GM12872 (cell line): Measurements from ENCODE around the gene MVK.

Experiments used
- TF ChIP-seq, protein P1 (sequence below): IDR thresholded peaks from 3 replicates; pipeline ENCODE4 v1.5.1; 2011; ENCODE audit warnings: low read depth, mild to moderate bottlenecking, low read length, moderate library complexity; ENCODE audit not compliant: insufficient read depth

MVK gene

DNA sequence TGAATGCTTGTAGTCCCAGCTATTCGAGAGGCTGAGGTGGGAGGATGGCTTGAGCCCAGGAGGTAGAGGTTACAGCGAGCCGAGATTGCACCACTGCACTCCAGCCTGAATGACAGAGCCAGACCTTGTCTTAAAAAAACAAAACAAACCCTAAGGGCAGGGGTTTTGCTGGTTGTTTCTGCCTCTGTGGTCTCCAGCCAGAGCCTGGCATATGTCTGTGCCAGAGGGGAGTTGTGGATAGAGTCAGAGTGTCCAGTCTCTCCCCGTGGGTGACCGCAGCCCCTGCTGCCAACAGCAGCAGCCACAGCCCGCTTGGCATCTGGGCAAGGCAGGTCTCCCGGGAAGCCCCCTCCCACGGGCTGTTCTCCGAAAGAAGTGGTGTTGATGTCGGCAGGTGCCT is 37.6 kb downstream of the MVK start:
- TF ChIP-seq, protein P1, sequence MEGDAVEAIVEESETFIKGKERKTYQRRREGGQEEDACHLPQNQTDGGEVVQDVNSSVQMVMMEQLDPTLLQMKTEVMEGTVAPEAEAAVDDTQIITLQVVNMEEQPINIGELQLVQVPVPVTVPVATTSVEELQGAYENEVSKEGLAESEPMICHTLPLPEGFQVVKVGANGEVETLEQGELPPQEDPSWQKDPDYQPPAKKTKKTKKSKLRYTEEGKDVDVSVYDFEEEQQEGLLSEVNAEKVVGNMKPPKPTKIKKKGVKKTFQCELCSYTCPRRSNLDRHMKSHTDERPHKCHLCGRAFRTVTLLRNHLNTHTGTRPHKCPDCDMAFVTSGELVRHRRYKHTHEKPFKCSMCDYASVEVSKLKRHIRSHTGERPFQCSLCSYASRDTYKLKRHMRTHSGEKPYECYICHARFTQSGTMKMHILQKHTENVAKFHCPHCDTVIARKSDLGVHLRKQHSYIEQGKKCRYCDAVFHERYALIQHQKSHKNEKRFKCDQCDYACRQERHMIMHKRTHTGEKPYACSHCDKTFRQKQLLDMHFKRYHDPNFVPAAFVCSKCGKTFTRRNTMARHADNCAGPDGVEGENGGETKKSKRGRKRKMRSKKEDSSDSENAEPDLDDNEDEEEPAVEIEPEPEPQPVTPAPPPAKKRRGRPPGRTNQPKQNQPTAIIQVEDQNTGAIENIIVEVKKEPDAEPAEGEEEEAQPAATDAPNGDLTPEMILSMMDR = no peak

DNA sequence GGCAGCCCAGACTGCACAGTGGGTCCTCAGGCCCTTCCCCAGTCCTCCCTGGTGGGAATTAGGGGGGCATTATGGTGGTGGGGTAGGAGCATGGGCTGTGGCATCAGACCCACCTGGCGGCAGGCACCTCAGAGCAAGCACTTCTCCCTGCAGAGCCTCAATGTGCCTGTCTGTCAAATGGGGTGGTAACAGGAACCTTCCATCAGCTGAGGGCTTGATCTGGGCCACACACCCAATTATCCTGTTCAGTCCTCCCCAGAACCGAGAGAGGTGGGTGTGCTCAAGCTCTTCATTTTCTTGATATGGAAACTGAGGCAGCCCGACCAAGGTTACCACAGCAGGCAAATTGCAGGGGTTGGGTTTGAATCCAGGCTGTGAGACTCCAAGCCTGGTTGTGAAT is 38.4 kb downstream of the MVK start:
- TF ChIP-seq, protein P1 = no peak

DNA sequence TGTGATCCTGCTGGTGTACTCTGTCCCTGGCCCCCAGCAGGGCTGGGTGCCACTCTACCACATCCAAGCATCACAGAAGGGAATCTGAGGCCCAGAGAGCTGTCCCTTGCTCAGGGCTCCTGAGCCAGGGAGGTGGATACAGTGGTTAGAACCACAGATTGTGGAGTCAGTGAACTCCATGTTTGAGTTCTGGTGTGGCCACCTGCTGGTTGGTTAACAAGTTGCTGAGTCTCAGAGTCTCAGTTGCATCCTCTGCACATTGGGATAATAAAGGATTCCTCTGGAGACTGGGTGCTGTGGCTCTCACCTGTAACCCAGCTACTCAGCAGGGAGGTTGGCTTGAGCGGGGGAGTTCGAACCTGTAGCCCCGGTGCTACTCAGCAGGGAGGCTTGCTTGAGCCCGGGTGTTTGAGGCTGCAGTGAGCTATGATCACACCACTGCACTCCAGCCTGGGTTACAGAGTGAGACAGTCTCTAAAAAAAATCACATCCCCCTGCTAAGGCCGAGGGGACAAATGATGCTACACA is 39.4 kb downstream of the MVK start:
- TF ChIP-seq, protein P1 = peak; percentile 51

DNA sequence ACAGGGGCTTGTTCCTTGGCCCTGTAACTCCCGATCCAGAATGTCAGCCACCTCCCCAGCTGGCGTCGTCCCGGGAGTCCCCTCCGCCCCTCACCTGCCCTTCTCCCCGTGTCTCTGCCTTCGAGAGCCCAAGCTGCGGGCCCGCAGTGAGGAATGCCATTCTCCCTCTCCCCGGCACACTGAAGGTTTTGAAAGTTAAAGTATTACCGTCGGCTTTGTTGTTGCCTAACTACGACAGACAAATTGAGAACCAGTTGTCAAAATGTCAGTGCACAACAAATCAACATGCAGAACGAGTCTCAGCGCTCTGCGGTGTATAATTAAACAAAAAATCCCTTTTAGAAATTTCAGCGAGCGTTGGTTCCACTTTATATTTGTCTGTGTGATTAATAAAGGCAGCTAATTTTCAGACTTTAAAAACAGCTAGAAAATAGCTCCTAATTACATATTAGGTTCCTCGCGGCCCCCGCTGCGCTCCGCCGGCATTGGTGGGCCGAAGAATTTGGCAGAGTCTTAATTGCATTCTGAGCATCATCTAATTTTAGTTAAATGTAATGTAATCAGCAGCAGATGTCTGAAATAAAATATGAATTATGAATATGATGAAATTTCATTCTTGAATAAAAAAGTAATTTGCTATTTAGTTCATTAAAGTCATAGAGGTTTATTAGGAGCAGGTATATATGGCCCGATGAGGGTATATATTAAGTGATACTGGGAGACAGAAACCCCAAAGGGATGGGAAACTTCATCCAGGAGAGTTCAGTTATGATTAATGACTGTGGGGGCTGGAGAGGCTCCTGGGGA is 40.3 kb downstream of the MVK start:
- TF ChIP-seq, protein P1 = no peak

DNA sequence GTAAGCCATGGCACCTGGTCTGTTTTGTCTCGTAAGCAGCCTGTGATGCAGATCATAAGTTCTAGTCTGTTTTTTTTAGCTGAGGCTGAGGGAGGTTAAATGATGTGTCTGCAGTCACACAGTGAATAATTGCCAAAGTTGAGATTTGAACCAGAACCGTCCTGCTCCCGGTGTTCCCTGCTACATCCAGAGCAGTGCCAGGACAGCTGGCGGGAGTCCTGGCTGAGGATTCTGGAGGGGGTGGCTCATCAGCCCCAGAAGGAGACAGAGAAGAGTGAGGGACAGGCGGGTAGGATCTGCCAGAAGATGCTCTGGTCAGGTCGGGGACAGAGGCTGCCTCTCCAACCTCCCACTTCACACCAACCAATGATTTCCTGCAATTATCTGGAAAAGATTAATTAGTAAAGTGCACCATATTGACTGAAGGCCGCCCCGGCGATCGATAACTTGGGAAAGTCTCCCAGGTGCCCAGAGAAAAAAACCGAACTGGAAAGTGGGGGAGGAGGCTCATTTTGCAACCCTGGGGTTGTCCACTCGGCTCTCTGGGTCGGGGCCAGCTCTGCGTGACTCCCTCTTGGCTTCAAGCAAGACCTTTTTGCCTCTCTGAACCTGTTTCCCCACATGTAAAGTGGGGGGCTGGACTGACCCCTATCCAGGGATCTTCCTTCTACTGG is 42.1 kb downstream of the MVK start:
- TF ChIP-seq, protein P1 = no peak

DNA sequence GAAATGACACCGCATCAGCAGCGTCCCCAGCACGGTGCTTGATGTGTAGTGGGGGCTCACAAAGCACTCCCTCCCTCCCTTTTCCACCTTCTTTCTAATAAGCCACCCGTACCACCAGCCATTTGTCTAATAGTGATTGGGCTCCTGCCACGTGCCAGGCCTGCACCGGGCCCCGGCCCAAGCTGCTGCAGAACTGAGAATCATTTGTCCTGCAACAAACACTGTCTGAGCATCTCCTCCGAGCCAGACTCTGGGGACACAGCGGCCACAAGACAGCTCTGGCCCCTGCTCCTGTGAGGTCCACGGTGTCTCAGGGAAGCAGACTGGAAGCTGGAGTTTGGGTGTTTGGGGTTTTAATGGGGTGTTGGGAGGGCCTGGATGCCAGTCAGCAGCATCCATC is 43.9 kb downstream of the MVK start:
- TF ChIP-seq, protein P1 = no peak

DNA sequence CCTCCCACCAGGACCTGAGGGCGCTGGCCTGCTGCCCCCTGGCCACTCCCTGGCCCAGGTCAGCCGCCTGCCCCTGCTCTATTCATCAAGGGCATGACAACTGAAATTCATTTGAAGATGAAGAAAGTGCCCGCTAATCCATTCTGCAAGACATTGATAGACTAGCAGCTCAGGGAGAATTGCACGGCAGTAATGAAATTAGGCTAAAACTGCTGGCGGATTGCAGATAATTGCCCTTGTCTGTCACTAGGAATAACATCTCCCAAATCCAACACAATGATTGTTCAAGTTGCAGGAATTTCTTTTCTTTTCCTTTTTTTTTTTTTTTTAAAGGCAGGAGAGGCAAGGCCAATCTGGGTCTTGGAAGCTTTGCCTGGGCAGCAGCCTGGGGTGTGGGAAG is 44.5 kb downstream of the MVK start:
- TF ChIP-seq, protein P1 = no peak
